GM18499 (cell line): ENCODE results near the gene TYW1.
"Not testable (repeated sequence)": the region's sequence is repeated elsewhere in the genome, so short reads cannot be mapped to it uniquely, and the experiment has no call there.

Source experiments
- ATAC-seq: cut with Tn5 transposase; IDR thresholded peaks from one replicate; pipeline ENCODE4 v1.9.1; 2021; ENCODE audit warnings: moderate number of reproducible peaks; ENCODE audit not compliant: insufficient read depth, unreplicated experiment

Gene TYW1

DNA sequence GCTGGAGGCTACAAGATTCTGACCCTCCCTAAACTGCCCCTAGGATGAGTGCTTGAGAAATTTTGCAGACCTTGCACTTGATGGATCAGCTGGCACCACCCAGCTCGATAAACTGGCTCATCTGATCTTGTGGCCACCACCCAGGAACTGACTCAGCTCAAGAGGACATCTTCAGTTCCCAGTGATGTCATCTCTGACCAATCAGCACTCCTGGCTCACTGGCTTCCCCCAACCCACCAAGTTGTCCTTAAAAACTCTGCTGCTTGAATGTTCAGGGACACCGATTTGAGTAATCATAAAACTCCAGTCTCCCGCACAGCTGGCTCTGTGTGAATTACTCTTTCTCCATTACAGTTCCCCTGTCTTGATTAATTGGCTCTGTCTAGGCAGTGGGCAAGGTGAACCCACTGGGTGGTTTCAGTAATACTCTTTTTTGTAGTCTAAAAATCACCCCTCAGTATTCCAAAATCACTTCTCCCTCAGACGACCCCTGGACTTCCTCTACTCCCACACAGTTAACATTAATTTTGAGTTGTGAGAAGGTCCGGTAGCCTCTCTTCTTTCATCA, 229.8 kb downstream of the TYW1 start:
- ATAC-seq: not testable (repeated sequence)

DNA sequence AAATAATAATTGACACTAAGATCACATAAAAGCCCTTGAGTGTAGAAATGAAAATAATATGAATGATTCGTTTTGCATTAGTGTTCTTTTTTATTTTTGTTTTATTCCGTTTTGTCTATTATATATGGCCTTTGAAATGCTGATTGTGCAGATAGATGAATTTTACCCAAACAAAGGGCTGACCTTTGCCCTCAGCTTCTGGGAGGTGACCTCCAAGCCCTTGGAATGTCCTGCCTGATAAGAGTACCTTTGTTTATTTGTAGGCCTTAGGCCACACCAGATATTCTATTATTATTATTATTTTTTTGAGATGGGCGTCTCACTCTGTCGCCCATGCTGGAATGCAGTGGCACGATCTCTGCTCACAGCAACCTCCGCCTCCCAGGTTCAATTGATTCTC, 230.3 kb downstream of the TYW1 start:
- not testable (repeated sequence) for ATAC-seq

DNA sequence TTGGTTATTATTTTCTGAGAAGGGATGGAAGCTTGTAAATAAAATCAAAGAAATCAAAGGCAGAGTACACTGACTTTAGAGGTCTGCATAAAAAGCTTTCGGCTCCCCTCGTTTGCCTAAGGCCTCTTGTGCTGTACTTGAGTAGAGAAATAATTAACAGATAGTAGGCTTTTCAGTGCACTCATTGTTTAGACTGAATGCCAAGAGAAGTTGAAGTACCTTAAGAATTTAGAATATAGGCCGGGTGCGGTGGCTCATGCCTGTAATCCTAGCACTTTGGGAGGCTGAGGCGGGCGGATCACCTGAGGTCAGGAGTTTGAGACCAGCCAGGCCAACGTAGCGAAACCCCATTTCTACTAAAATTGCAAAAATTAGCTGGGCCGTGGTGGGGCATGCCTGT, 232.4 kb downstream of the TYW1 start:
- ATAC-seq: not testable (repeated sequence)

DNA sequence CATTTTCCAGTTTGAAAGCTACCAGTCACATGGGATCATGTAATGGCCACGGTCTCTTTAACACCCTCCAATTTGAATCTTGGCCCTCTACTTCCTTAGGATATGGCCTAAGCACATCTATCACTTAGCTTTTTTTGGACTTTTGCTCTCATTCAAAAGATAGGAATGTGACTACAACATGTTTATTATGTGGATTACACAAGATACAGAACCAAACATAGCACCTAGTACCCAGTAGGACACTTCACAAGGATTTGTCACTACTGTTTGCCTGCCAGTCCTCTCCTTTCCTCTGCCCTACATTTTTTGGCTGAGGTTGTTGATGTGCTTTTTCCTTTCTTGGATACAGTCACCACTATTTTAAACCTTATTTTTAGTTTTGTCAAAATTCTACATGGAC, 233.4 kb downstream of the TYW1 start:
- ATAC-seq: not testable (repeated sequence)

DNA sequence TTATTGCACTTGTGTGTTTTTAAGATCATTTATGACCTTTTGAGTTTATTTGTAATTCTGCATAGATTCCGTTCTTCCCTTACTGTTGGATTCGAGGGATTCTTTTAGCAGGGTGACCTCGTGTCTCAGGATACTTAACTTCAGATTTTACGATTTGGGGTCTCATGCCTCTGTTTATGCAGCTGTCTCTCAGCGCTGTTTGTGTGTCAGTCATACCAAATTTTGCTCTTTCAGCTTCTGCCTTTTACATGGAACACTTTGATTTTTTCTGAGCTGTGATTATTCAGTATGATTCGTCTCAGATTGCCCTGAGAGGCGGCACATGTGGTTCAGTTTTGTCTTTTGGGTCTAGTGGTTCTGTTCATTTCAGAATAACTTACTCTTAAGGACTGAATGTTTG, 236.9 kb downstream of the TYW1 start:
- ATAC-seq: not testable (repeated sequence)

DNA sequence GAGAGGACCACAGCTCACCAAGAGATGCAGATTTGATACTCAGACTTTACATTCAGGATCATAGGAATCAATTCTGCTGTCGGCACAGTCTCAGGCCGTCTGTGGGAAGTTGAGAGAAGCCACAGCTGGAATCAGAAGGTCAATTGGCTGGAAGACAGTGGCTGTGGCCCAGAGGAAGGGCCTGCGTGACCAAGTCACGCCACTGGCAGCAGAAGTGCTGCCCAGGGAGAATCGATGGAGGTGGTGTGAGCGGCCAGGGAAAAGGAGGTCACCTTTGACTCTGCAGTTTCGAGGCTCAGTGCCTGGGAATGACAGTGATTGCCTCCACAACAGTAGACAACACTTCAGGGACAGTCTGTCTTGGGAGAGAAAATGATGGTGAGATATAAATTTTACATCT, 239.6 kb downstream of the TYW1 start:
- not testable (repeated sequence) for ATAC-seq

DNA sequence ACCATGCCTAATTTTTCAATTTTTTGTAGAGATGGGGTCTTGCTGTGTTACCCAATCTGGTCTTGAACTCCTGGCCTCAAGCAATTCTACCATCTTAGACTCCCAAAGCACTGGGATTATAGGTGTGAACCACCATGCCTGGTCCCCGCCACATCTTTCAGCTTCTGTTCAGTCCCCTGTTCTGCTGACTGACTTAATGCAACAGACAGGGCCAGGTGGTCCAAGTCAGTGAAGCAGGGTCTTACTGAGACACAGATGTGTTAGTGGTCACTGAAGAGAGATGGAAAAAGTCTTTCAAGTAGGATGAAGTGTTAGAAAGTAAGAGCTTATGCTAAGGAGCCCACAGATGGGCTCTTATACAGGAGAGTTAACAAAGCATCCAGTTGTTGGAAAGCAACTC, 246.2 kb downstream of the TYW1 start:
- ATAC-seq: not testable (repeated sequence)

DNA sequence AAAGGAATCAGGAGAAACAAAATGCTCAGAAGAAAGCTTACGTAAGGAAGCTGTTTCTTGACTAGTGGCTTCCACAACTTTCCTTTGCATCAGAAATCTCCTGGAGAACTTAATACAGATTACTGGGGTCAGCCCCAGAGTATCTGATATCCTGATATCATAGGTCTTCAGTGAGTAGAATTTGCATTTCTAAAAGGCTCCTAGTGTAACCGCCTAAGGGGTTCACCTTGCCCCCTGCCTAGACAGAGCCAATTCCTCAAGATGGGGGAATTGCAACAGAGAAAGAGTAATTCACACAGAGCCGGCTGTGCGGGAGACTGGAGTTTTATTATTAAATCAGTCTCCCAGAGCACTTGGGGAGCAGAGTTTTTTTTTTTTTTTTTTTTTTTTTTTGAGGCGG, 251.7 kb downstream of the TYW1 start:
- not testable (repeated sequence) for ATAC-seq

DNA sequence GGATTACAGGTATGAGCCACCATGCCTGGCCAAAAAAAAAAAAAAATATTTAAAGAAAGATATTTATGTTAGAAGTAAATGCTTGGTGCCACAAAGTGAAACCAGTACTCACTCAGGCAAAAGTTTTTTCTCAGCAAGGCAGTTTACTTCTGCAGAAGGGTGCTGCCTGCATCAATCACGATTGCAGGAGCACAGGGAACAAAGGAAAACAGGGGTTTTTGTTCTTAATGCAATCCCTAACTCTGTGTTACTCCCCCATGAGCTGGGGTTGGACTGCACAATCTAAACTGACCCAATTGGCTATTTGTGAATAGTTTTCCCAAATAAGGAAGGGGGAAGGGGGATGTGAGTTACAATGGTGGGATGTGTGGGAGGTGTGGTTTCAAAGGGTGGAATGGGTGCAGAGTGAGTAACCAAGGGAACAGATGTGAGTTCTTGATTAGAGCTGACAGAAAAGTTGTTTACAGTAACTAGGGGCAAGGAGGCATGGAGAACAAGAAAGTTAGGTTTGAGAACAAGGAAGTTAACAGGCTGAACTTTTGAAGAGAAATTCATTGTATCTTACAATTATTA, 255.4 kb downstream of the TYW1 start:
- no peak for ATAC-seq

DNA sequence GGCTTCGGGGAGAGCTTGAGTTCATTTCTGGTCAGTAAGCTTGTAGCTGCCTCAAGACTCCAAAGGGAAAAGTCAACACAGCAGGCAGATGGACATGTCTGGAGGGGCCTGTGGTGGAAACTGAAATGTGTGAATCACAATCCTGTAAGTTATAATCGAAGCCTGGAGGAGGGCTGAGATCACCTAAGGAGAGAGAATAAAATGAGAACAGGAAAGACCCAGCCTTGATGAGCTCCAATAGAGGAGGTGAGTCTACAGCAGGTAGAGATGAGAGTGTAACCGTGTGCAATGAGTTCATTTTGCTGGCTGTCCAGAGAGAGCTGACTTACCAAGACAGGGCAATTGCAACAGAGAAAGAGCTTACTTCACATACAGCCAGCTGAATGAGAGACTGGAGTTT, 258.4 kb downstream of the TYW1 start:
- not testable (repeated sequence) for ATAC-seq

DNA sequence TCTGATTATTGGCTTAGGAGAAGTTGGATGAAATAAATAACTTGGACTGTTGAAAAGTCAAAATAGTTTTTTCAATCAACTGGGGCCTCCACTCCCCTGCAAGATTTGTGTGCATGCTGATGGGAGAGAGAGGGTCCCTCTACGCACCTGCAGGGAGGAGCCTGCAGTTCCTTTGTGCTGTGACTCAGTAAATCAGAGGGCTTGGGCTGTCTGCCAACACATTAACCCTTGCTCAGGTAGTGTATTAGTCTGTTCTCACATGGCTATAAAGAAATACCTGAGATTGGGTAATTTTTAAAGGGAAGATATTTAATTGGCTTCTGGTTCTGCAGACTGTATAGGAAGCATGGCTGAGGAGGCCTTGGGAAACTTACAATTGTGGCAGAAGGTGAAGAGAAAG, 261.1 kb downstream of the TYW1 start:
- ATAC-seq: not testable (repeated sequence)

DNA sequence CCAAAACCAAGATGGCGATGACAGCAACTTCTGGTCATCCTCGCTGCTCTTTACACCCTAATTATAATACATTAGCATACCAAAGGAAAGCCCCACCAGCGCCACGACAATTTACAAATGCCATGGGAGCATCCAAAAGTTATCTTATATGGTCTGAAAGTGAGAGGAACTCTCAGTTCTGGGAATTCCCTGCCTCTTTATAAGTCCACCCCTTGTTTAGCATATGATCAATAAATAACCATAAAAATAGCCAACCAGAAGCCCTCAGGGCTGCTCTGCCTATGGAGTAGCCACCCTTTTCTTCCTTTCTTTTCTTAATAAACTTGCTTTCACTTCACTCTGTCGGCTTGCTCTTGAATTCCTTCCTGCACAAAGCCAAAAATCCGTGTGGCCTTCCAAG, 262.7 kb downstream of the TYW1 start:
- not testable (repeated sequence) for ATAC-seq

DNA sequence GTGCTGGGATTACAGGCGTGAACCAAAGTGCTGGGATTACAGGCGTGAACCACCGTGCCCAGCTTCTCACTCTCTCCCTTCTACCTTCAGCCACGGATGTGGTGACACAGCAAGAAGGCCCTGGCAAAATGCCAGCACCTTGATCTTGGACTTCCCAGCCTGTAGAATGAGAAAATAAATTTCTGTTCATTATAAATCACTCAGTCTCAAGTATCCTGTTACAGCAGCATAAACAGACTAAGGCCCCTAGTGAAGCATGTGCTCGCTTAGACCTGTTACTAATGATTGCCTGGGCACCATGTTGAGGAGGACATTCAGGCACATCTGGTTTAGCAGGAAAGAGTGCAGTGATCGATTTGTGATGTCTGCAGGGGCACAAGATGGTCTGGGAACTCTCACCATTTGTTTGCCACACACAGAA, 263.5 kb downstream of the TYW1 start:
- not testable (repeated sequence) for ATAC-seq

DNA sequence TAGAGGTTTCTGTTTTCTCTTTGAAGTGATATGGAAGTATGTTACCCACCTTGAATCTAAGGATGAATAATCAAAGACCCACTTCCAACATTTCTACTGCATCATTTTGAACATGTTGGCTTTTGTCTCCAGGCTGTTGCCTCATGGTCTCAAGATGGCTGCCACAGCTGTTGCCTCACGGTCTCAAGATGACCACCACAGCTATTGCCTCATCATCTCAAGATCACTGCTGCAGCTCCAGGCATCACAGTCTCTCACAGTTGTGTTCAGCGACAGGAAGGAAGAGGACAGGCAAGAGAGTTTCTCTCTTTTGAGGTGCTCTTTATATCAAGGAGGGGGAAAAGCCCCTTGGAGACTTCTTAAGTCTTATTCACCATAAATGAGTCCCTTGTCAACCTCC, 267.4 kb downstream of the TYW1 start:
- ATAC-seq: not testable (repeated sequence)

DNA sequence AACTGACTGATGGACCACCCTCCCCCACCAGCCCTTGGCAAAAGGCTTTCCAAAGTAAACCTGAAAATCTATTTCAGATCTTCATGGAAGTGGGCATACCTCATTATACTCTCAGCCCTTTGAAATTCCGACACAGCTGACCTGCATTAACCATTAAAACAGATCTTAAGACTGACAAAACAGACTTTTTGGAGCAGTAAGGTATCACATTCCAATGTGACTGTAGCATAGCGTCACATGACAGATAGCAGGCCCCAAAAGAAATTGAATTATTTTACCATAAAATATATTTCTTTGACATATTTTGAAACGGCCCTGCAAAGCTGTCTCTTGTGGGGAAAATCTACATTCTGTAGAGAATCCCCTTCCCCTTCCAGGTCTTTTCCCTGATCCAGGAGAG, 269.4 kb downstream of the TYW1 start:
- ATAC-seq: not testable (repeated sequence)

DNA sequence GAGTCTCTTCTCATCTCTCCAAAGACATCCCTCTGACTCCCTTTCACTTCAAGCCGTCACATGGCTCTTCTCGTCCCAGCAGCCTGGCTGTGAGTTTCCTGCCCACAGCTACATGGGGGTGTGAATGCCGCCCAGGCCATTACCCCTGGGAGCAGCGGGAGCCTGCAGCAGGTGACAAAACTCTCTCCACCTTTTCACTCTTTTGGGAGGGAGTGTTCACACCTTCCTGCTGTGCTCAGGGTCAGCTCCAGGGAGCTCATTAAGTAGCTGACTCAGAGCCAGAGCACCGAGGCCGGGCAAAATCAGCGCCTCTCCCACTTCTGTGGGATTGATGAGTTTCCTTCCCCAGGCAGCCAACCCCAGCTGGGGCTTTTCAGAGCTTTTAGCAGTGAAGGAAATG, 271.3 kb downstream of the TYW1 start:
- ATAC-seq: no peak

DNA sequence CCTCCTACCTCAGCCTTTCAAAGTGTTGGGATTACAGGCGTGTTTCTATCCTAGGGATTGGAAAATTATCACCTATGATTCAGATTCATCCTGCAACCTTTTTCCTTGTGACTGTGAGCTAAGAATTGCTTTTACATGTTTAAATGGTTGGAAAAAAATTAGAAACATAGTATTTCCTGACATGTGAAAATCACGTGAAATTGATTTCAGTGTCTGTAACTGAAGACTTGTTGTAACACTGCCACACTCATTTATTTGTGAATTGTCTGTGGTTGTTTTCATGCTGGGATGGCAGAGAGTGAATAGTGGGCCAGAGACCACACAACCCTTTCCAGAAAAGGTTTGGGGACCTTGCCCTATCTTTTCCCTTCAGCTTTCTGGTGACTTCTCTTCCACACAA, 273.3 kb downstream of the TYW1 start:
- not testable (repeated sequence) for ATAC-seq
